Mesendoderm (in vitro differentiated cells): Measurements from ENCODE around the gene PAX6.

ENCODE experiments used
- DNase-seq: peaks from one replicate; pipeline ENCODE4 v3.0.0; 2013
- H2AK5ac ChIP-seq: 2 replicates; pipeline ENCODE4 v1.6.1; 2013; ENCODE audit warnings: low read length, inconsistent platforms
- H2BK120ac ChIP-seq: 2 replicates; pipeline ENCODE4 v1.6.1; 2013; ENCODE audit warnings: low read depth, mild to moderate bottlenecking, low read length, moderate library complexity, mixed read lengths
- H2BK15ac ChIP-seq: replicated peaks from 2 replicates; pipeline ENCODE4 v1.6.1; 2013; ENCODE audit warnings: low read depth, mild to moderate bottlenecking, moderate library complexity
- H2BK5ac ChIP-seq: 2 replicates; pipeline ENCODE4 v1.6.1; 2013; ENCODE audit warnings: low read length, inconsistent platforms
- H3K18ac ChIP-seq: 2 replicates; pipeline ENCODE4 v1.6.1; 2013; ENCODE audit warnings: mild to moderate bottlenecking, low read length, mixed read lengths
- H3K23ac ChIP-seq: one replicate; pipeline ENCODE4 v1.6.1; 2013; ENCODE audit warnings: low read length
- H3K27ac ChIP-seq: 2 replicates; pipeline ENCODE4 v1.5.1; 2013; ENCODE audit warnings: low read depth, mild to moderate bottlenecking, inconsistent platforms, low read length, moderate library complexity
- H3K27me3 ChIP-seq: 2 replicates; pipeline ENCODE4 v1.6.1; 2013; ENCODE audit warnings: low read length, control low read depth, mild to moderate bottlenecking, inconsistent platforms; ENCODE audit not compliant: insufficient read depth, poor library complexity
- H3K36me3 ChIP-seq: 2 replicates; pipeline ENCODE4 v1.6.1; 2013; ENCODE audit warnings: low read length, inconsistent platforms; ENCODE audit not compliant: control insufficient read depth, insufficient read depth
- H3K4ac ChIP-seq: one replicate; pipeline ENCODE4 v1.6.1; 2013; ENCODE audit warnings: low read depth, mild to moderate bottlenecking, low read length, moderate library complexity
- H3K4me1 ChIP-seq: 2 replicates; pipeline ENCODE4 v1.6.1; 2013; ENCODE audit warnings: low read depth, low read length, inconsistent platforms; ENCODE audit not compliant: control insufficient read depth
- H3K4me2 ChIP-seq: 2 replicates; pipeline ENCODE4 v1.6.1; 2013; ENCODE audit warnings: low read length
- H3K4me3 ChIP-seq: 2 replicates; pipeline ENCODE4 v1.5.1; 2013; ENCODE audit warnings: mild to moderate bottlenecking, low read length
- H3K56ac ChIP-seq: one replicate; pipeline ENCODE4 v1.6.1; 2013; ENCODE audit warnings: low read length
- H3K79me1 ChIP-seq: 2 replicates; pipeline ENCODE4 v1.6.1; 2013; ENCODE audit warnings: low read length, inconsistent platforms
- H3K79me2 ChIP-seq: 2 replicates; pipeline ENCODE4 v1.6.1; 2013; ENCODE audit warnings: mild to moderate bottlenecking, low read length; ENCODE audit not compliant: control insufficient read depth, insufficient read depth
- H3K9ac ChIP-seq: 2 replicates; pipeline ENCODE4 v1.6.1; 2013; ENCODE audit warnings: low read length, inconsistent platforms
- H4K5ac ChIP-seq: one replicate; pipeline ENCODE4 v1.6.1; 2013; ENCODE audit warnings: low read length
- H4K8ac ChIP-seq: one replicate; pipeline ENCODE4 v1.6.1; 2013; ENCODE audit warnings: low read depth, mild to moderate bottlenecking, control low read depth, low read length, moderate library complexity
- WGBS: extraction: QIAGEN DNeasy Blood & Tissue Kit; methylation state at CpG from one replicate; pipeline ENCODE4 v1.1.7; 2013; ENCODE audit warnings: low lambda C conversion rate, missing lambda C conversion rate; ENCODE audit not compliant: insufficient coverage; ENCODE audit errors: extremely low coverage; 5-methylcytosine and 5-hydroxymethylcytosine counted together

The PAX6 gene

GRCh38 chr11:31770011-31770700 is 41.0 kb downstream of the PAX6 start:
- Histone ChIP-seq H2BK15ac (no peak overlapping the region), H4K5ac (no peak overlapping the region), H3K4me3 (no peak overlapping the region), H2BK5ac (no peak overlapping the region), H4K8ac (no peak overlapping the region), H2AK5ac (no peak overlapping the region), H3K79me1 (no peaks in the 10 kb centered on the region), H3K9ac (no peak overlapping the region), H3K36me3 (no peaks in the 10 kb centered on the region), H3K4ac (no peak overlapping the region), H3K4me2 (no peak overlapping the region), H3K27ac (no peak overlapping the region), H2BK120ac (no peak overlapping the region), H3K18ac (no peak overlapping the region), H3K56ac (no peak overlapping the region), H3K79me2 (no peaks in the 10 kb centered on the region), H3K23ac (no peak overlapping the region), H3K4me1 (no peaks in the 10 kb centered on the region), H3K27me3 (no peaks in the 10 kb centered on the region)
- WGBS = no CpG with 5 or more reads among the region's 3 CpGs
- DNase-seq = no peak

DNA sequence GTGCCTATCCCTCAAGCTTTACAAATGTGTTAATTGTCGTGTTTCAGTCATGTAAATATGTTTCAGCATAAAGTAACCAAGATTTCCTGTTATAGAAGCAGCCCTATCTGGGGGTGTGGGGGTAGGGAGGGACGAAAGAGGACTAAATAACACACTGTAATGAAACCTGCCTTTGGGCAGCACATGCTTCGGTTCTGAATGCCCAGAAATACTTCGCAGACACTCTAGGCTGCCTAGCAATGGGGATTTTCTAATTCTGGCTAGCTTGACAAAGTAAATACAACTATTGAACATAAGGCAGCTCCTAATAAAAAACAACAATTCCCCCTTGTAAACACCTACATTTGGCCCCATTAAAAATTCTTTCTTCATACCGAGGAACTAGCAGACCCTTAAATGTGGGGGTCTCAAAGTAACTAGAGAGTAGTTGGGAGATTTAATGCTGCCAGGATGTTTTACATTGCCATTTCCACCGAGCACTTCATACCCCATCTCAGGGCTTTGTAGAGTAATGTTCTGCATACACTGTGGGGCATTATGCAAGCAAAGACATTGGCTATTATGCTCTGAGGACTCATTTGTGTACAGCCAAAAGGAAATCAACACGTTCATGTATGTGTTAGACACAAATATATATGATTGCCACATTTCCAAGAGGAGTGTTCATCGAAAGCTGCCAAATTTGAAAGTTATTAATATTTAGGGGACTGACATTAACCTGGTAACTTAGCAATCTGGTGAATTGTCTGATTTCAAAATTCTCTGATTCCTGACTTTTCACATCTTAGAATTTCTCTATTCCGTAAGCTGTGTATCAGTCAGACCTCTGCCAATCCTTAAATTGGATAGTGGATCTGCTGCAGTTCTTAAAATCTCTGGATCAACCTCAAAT is 42.1 kb downstream of the PAX6 start:
- WGBS = no CpG with 5 or more reads among the region's 9 CpGs
- no peaks in the 10 kb centered on the region for H3K79me1 ChIP-seq

DNA sequence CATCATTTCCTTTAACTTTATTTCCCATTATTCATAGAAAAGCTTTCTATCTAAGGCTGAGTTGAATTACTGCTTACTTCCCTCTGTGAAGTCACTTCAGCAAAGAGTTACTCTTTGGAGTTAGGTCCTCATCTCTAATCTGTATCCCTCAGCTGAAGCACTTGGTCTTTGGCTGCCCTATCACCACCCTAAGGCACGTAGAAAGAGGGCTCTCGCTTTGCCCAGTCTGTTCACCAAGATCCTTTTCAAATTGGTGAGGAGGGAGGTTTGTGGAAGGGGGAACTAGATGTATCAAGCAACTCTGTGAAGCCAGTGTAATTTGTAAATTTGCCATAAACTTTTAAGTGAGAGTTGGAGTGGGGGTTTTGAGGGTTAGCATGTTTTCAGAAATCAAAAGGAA is 43.4 kb downstream of the PAX6 start:
- no peak overlapping the region for H3K9ac ChIP-seq
- no peak overlapping the region for H3K27ac ChIP-seq
- no peak overlapping the region for H3K23ac ChIP-seq
- DNase-seq = no peak
- H3K79me2 ChIP-seq = no peaks in the 10 kb centered on the region
- H2BK15ac ChIP-seq = no peak overlapping the region
- H2BK120ac ChIP-seq = no peak overlapping the region
- H2BK5ac ChIP-seq = no peak overlapping the region
- no peaks in the 10 kb centered on the region for H3K4me1 ChIP-seq
- H3K18ac ChIP-seq = no peak overlapping the region
- H2AK5ac ChIP-seq = no peak overlapping the region
- H3K27me3 ChIP-seq = no peaks in the 10 kb centered on the region
- no CpG with 5 or more reads among the region's 2 CpGs for WGBS
- no peak overlapping the region for H3K4ac ChIP-seq
- H4K5ac ChIP-seq = no peak overlapping the region
- H3K56ac ChIP-seq = no peak overlapping the region
- H4K8ac ChIP-seq = no peak overlapping the region
- no peaks in the 10 kb centered on the region for H3K36me3 ChIP-seq
- H3K79me1 ChIP-seq = no peaks in the 10 kb centered on the region
- no peak overlapping the region for H3K4me3 ChIP-seq
- H3K4me2 ChIP-seq = no peak overlapping the region

More for the DNA sequence above, 42.1 kb downstream of the PAX6 start:
- Histone ChIP-seq H2BK5ac (no peak overlapping the region), H2BK15ac (no peak overlapping the region), H3K4ac (no peak overlapping the region), H3K4me1 (no peaks in the 10 kb centered on the region), H3K18ac (no peak overlapping the region), H3K27ac (no peak overlapping the region), H4K8ac (no peak overlapping the region), H3K23ac (no peak overlapping the region), H3K79me2 (no peaks in the 10 kb centered on the region), H3K36me3 (no peaks in the 10 kb centered on the region), H3K4me3 (no peak overlapping the region), H3K27me3 (no peaks in the 10 kb centered on the region), H3K4me2 (no peak overlapping the region), H3K56ac (no peak overlapping the region), H2BK120ac (no peak overlapping the region), H4K5ac (no peak overlapping the region), H2AK5ac (no peak overlapping the region), H3K9ac (no peak overlapping the region)
- DNase-seq = no peak

DNA sequence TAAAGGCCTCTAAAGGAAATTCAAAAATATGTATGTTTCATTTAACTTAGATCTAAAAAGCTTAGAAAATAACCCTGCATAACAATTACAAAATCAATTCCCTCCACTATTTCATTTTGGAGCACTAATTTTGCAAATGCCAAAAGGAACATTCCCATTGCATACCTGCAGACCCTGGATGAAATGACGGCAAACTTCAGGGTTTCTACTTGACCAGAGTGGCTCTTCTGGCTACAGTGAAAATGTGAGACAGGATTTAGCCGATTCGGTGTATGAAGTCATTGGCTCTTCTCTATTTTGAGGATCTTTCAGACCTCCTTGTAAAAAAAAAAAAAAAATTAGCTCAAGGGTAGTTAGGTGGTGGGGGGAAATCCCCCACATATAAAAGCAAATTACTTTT is 44.1 kb downstream of the PAX6 start:
- H3K4me1 ChIP-seq = no peaks in the 10 kb centered on the region
- no CpG with 5 or more reads among the region's 3 CpGs for WGBS

GRCh38 chr11:31764766-31765165 is 46.4 kb downstream of the PAX6 start:
- Histone ChIP-seq H3K4ac (no peak overlapping the region), H4K8ac (no peak overlapping the region), H2BK120ac (no peak overlapping the region), H2AK5ac (no peak overlapping the region), H3K56ac (no peak overlapping the region), H3K27ac (no peak overlapping the region), H3K27me3 (no peaks in the 10 kb centered on the region), H3K36me3 (no peaks in the 10 kb centered on the region), H3K23ac (no peak overlapping the region), H3K9ac (no peak overlapping the region), H3K4me2 (no peak overlapping the region), H2BK15ac (no peak overlapping the region), H3K4me3 (no peak overlapping the region), H3K79me2 (no peaks in the 10 kb centered on the region), H3K79me1 (no peaks in the 10 kb centered on the region), H3K4me1 (no peaks in the 10 kb centered on the region), H2BK5ac (no peak overlapping the region), H4K5ac (no peak overlapping the region), H3K18ac (no peak overlapping the region)
- WGBS = no CpG with 5 or more reads among the region's 5 CpGs
- no peak for DNase-seq

More for the DNA sequence above, 44.1 kb downstream of the PAX6 start:
- no peak overlapping the region for H2BK15ac ChIP-seq
- no peak overlapping the region for H2BK5ac ChIP-seq
- H3K23ac ChIP-seq = no peak overlapping the region
- no peak overlapping the region for H3K27ac ChIP-seq
- no peaks in the 10 kb centered on the region for H3K79me2 ChIP-seq
- H3K18ac ChIP-seq = no peak overlapping the region
- no peak overlapping the region for H3K4me3 ChIP-seq
- no peak overlapping the region for H2AK5ac ChIP-seq
- H3K36me3 ChIP-seq = no peaks in the 10 kb centered on the region
- no peak overlapping the region for H4K8ac ChIP-seq
- no peaks in the 10 kb centered on the region for H3K27me3 ChIP-seq
- no peak overlapping the region for H3K9ac ChIP-seq
- no peak overlapping the region for H3K56ac ChIP-seq
- H4K5ac ChIP-seq = no peak overlapping the region
- no peak overlapping the region for H3K4me2 ChIP-seq
- no peak overlapping the region for H3K4ac ChIP-seq
- H2BK120ac ChIP-seq = no peak overlapping the region
- no peaks in the 10 kb centered on the region for H3K79me1 ChIP-seq
- DNase-seq = no peak
